GM12873 (cell line): ENCODE results near the gene SLC12A8.

Experiments used
- TF ChIP-seq, protein P1 (sequence below): IDR thresholded peaks from 2 replicates; pipeline ENCODE4 v1.5.1; 2012; ENCODE audit warnings: low read depth, mild to moderate bottlenecking, moderate library complexity, low read length, control low read depth; ENCODE audit not compliant: insufficient read depth; ENCODE audit errors: missing control alignments

Gene SLC12A8

DNA sequence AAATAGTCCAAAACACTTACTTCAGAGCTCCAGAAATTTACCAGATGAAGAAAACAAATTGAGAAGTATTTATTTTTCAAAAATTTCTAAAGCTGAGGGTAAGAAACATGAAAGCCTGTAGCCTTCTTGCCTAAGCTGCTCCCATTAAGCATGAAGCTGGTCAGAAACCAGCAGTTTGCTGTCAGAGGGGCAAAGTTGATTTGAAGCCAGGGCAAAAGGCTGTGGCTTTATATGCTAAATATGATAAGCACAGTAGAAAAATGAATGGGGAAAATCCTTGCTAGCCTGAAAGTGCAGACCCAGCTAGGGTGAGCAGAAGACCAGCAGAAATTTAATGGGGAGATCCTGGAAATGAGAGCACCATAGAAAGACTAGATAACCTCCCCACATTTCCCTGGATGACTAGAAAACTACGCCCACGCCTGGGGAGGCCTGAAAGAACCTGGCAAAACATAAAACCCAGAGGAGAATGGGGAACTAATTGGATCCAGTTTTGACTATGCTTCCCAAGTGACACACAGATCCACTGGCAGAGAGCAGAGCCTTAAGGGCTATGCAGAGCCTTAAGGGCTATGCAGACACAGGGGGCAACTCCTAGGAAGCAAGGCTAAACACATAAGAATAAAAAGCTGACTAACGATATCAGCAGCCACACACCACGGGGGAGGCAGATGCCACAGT is 113.8 kb downstream of the SLC12A8 start:
- TF ChIP-seq, protein P1, sequence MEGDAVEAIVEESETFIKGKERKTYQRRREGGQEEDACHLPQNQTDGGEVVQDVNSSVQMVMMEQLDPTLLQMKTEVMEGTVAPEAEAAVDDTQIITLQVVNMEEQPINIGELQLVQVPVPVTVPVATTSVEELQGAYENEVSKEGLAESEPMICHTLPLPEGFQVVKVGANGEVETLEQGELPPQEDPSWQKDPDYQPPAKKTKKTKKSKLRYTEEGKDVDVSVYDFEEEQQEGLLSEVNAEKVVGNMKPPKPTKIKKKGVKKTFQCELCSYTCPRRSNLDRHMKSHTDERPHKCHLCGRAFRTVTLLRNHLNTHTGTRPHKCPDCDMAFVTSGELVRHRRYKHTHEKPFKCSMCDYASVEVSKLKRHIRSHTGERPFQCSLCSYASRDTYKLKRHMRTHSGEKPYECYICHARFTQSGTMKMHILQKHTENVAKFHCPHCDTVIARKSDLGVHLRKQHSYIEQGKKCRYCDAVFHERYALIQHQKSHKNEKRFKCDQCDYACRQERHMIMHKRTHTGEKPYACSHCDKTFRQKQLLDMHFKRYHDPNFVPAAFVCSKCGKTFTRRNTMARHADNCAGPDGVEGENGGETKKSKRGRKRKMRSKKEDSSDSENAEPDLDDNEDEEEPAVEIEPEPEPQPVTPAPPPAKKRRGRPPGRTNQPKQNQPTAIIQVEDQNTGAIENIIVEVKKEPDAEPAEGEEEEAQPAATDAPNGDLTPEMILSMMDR: no peak

DNA sequence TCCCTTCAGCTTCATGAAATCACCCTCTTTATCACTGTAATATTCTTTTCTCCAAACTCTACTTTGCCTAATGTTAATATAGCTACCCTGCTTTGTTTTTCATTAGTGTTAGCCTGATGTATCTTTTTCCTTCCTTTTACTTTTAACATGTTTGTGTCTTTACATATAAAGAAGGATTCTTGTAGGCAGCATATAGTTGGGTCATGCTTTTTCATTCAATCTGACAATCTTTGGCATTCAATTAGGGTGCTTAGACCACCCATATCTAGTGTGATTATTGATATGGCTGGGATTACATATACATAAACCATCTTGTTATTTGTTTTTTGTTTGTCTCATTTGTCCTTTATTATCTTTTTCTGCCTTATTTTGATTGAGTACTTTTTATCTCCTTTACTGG is 121.9 kb downstream of the SLC12A8 start:
- TF ChIP-seq, protein P1: no peak

DNA sequence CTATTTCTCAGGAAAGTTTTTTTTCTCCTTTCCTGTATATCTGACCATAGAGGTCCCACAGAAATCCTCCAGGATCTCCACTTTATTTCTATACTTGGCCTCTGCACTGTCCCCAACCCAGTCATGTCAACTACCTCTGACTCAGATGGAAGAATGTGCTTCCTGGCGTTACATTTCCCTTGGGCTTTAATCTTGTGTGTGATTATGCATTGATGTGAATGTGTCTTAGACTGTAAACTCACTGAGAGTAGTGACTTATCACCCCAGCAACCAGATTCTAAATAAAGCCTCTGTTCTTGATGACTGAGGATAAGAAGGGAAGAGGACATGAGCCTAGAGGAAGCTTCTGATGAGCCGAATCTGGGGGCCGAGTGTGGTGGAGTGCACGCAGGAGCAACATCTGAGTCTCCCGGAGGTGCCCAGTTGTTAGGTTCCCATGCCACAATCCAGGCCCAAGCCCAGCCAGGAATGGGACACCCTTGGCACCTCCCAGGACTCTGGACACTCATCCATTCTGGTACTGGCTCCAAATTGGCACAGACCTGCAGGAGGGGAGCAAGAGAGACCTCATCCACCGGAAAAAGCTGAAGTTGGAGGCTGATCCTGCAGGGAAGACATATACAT is 124.7 kb downstream of the SLC12A8 start:
- TF ChIP-seq, protein P1: no peak

DNA sequence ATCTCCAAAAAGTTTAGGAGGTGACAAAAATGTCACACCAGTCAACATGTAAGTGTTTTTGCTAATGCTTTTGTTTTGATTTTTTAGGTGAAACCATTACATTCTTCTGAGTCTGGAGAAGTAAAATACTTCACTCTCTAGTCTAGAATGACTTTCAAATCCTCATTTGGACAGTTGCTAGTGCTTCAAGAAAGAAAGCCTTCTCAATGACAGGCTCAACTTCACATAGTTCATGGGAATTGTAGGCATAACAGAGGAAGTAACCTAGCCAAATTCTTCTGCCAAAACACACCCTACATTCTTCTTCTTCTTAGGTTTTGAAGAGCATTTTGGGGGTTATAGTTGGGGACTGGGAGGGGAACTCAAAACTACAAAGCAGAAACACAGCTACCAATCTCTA is 127.4 kb downstream of the SLC12A8 start:
- TF ChIP-seq, protein P1: no peak

DNA sequence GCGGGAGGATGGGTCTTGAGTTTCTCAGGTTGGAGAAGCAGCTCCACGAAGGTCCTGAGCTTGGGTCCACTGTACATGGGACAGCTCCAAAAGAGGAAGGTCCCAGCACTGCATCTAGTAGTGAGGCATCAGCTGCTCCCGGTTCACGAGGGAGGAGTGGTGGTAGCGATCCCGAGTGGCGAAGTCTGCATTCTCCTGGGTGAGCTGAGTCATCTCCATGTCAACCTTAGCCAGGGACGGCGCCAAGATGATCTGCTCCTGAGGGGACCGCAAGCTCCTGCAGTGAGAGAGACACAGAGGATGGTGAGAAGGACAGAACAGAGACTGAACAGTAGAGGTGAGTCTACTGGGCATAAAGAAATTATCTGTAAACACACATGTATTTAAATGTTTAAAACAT is 128.8 kb downstream of the SLC12A8 start:
- TF ChIP-seq, protein P1: no peak

DNA sequence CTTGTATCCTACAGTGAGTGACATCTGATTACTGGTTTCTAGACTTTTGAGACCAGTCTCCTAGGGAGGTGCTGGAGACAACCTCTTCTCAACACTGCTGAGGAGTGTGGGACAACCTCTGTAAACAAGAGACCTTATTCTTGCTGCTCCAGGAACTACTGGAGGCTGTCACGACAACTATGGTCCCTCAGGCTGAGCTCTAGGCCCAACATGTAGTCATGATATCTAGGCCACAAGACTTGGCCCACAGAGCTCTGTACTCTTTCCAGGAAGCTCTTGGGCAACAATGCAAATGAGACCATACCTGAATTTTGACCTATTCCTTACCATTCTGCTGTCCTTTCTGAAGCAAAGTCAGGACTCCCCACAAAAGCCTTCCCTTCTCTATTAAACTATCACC is 132.5 kb downstream of the SLC12A8 start:
- TF ChIP-seq, protein P1: no peak

DNA sequence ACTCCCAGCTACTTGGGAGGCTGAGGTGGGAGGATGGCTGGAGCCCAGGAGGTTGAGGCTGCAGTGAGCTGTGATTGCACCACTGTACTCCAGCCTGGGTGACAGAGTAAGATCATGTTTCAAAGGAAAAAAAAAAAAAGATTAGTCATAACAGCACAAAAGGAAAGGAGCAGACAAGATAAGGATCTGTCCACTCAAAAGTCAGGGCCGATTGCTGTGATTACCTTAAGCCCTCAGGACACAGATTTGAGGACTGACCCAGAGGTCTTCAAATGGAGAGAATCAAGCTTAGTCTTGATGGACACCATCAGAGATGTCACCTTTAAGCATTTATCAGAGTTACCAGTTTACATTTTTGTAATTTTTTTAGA is 132.9 kb downstream of the SLC12A8 start:
- TF ChIP-seq, protein P1: no peak
